OCI-LY1 (cell line): ENCODE data around the gene ADGB.

ENCODE experiments used
- H2AFZ ChIP-seq: fragments of 200-600 bp; sonication (generic), shearing (Covaris generic); 2 replicates; pipeline ENCODE4 v1.6.0; 2014; ENCODE audit warnings: antibody characterized with exemption, mild to moderate bottlenecking, low read length
- H3F3A ChIP-seq: fragments of 200-600 bp; sonication (generic), shearing (Covaris generic); 2 replicates; pipeline ENCODE4 v1.6.0; 2014; ENCODE audit warnings: mild to moderate bottlenecking, antibody characterized with exemption, low read length, moderate library complexity; ENCODE audit not compliant: insufficient read depth
- H3K27ac ChIP-seq: fragments of 200-600 bp; sonication (generic); 2 replicates; pipeline ENCODE4 v1.5.1; 2014; ENCODE audit warnings: low read length, mixed run types, mild to moderate bottlenecking, low read depth; ENCODE audit not compliant: poor library complexity, severe bottlenecking
- H3K27me3 ChIP-seq: fragments of 200-600 bp; sonication (generic); 2 replicates; pipeline ENCODE4 v1.6.0; 2014; ENCODE audit warnings: antibody characterized with exemption, mild to moderate bottlenecking, low read length, moderate library complexity; ENCODE audit not compliant: insufficient read depth
- H3K36me3 ChIP-seq: fragments of 200-600 bp; sonication (generic); 2 replicates; pipeline ENCODE4 v1.6.1; 2014; ENCODE audit warnings: mild to moderate bottlenecking, antibody characterized with exemption, low read length, moderate library complexity, mixed read lengths; ENCODE audit not compliant: insufficient read depth
- H3K4me1 ChIP-seq: fragments of 200-600 bp; sonication (generic); 2 replicates; pipeline ENCODE4 v1.5.1; 2014; ENCODE audit warnings: mild to moderate bottlenecking, low read length, moderate library complexity; ENCODE audit not compliant: insufficient read depth, severe bottlenecking
- H3K4me2 ChIP-seq: fragments of 200-600 bp; sonication (generic), shearing (Covaris generic); 2 replicates; pipeline ENCODE4 v1.6.1; 2014; ENCODE audit warnings: low read length
- H3K4me3 ChIP-seq: fragments of 200-600 bp; sonication (generic); 2 replicates; pipeline ENCODE4 v1.5.1; 2014; ENCODE audit warnings: low read length, low read depth, mild to moderate bottlenecking, mixed read lengths; ENCODE audit not compliant: poor library complexity, severe bottlenecking
- H3K79me2 ChIP-seq: fragments of 200-600 bp; shearing (Covaris generic); 2 replicates; pipeline ENCODE4 v1.6.1; 2016; ENCODE audit warnings: mixed run types, low read length, mixed read lengths; ENCODE audit not compliant: insufficient read depth
- H3K9ac ChIP-seq: fragments of 200-600 bp; sonication (generic), shearing (Covaris generic); 2 replicates; pipeline ENCODE4 v1.6.1; 2014; ENCODE audit warnings: mild to moderate bottlenecking, low read length, mixed read lengths
- H3K9me2 ChIP-seq: fragments of 200-600 bp; sonication (generic), shearing (Covaris generic); 2 replicates; pipeline ENCODE4 v1.6.1; 2014; ENCODE audit warnings: low read depth, mild to moderate bottlenecking, low read length, mixed read lengths
- H3K9me3 ChIP-seq: fragments of 200-600 bp; shearing (Covaris generic); 2 replicates; pipeline ENCODE4 v1.6.1; 2014; ENCODE audit warnings: low read length, mixed read lengths
- H4K20me1 ChIP-seq: fragments of 200-600 bp; sonication (generic), shearing (Covaris generic); 2 replicates; pipeline ENCODE4 v1.6.0; 2016; ENCODE audit warnings: mild to moderate bottlenecking, low read length; ENCODE audit not compliant: insufficient read depth
- CTCF ChIP-seq: fragments of 200-600 bp; sonication (generic), shearing (Covaris generic); IDR thresholded peaks from 2 replicates; pipeline ENCODE4 v1.5.1; 2017; ENCODE audit warnings: mild to moderate bottlenecking, antibody characterized with exemption, low read length, moderate library complexity, mixed read lengths
- EZH2 ChIP-seq: fragments of 200-600 bp; sonication (generic), shearing (Covaris generic); IDR thresholded peaks from 2 replicates; pipeline ENCODE4 v1.8.0; 2017; ENCODE audit warnings: borderline replicate concordance, mixed run types, mild to moderate bottlenecking, antibody characterized with exemption, low read length, moderate library complexity, mixed read lengths

The ADGB gene

GRCh38 chr6:146840216-146840615, 241.4 kb downstream of the ADGB start:
- no peaks in the 10 kb centered on the region for H3K79me2 ChIP-seq
- no peaks in the 10 kb centered on the region for H3K9me2 ChIP-seq
- H3K27ac ChIP-seq: no peak overlapping the region
- H3K9ac ChIP-seq: no peak overlapping the region
- H3K4me3 ChIP-seq: no peak overlapping the region
- no peaks in the 10 kb centered on the region for H4K20me1 ChIP-seq
- H3K27me3 ChIP-seq: no peaks in the 10 kb centered on the region
- no peaks in the 10 kb centered on the region for H3K36me3 ChIP-seq
- no peak overlapping the region for H2AFZ ChIP-seq
- no peaks in the 10 kb centered on the region for H3F3A ChIP-seq
- H3K9me3 ChIP-seq: no peaks in the 10 kb centered on the region
- no peak overlapping the region for H3K4me2 ChIP-seq
- no peaks in the 10 kb centered on the region for H3K4me1 ChIP-seq
- no peak for TF ChIP-seq EZH2
- TF ChIP-seq CTCF: no peak

DNA sequence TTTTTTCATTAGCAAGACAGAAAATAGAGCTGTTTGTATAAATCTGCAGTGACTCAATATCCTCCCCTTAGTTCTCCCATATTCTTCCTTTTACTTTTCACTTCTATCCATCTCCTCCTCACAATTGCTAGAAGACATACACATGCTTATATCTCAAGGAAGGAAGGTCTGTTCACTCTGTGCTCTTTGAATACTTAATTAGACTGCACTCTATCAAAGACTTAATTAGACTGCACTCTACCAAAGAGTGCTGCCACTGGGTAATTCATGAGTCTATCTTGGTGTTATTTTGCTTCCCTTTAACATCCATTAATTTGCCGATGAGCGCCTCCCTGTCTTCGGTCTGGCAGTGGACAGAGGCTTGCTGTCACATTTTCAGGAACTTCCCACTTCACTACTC, 241.9 kb downstream of the ADGB start:
- Histone ChIP-seq H3K79me2 (no peaks in the 10 kb centered on the region), H3F3A (no peaks in the 10 kb centered on the region)

GRCh38 chr6:146847426-146847825, 248.7 kb downstream of the ADGB start:
- no peaks in the 10 kb centered on the region for H3K27me3 ChIP-seq
- no peak overlapping the region for H3K4me3 ChIP-seq
- H3K36me3 ChIP-seq: no peaks in the 10 kb centered on the region
- TF ChIP-seq EZH2 (no peak), CTCF (no peak)
- H3K79me2 ChIP-seq: no peaks in the 10 kb centered on the region
- H3F3A ChIP-seq: no peaks in the 10 kb centered on the region
- no peak overlapping the region for H2AFZ ChIP-seq
- H3K9me2 ChIP-seq: no peaks in the 10 kb centered on the region
- H3K4me2 ChIP-seq: no peak overlapping the region
- H3K27ac ChIP-seq: no peak overlapping the region
- no peaks in the 10 kb centered on the region for H3K4me1 ChIP-seq
- no peaks in the 10 kb centered on the region for H4K20me1 ChIP-seq
- H3K9ac ChIP-seq: no peak overlapping the region
- no peaks in the 10 kb centered on the region for H3K9me3 ChIP-seq

More for the DNA sequence above, 241.9 kb downstream of the ADGB start:
- H3K9me2 ChIP-seq: no peaks in the 10 kb centered on the region
- no peaks in the 10 kb centered on the region for H3K4me1 ChIP-seq
- H3K9me3 ChIP-seq: no peaks in the 10 kb centered on the region
- no peak for TF ChIP-seq CTCF
- no peak for TF ChIP-seq EZH2
- H3K4me3 ChIP-seq: no peak overlapping the region
- no peak overlapping the region for H3K9ac ChIP-seq
- no peaks in the 10 kb centered on the region for H4K20me1 ChIP-seq
- no peak overlapping the region for H3K4me2 ChIP-seq
- no peak overlapping the region for H2AFZ ChIP-seq
- no peak overlapping the region for H3K27ac ChIP-seq
- H3K36me3 ChIP-seq: no peaks in the 10 kb centered on the region
- no peaks in the 10 kb centered on the region for H3K27me3 ChIP-seq
